Measurements from ENCODE around the gene ZNF668.

Gene ZNF668

GRCh38 chr16:31073970-31074813, at the start of gene ZNF668, which contains the start of gene ZNF646:
TSS of gene ZNF668 (minus strand) at chr16:31074240. CDS start at chr16:31064459, 9,781 bp downstream.
TSS of gene ZNF646 (plus strand) at chr16:31074422. CDS start at chr16:31076325, 1,903 bp downstream.
- peak; percentile 95 for FAIRE-seq

GRCh38 chr16:31120129-31120528, 46.1 kb upstream of the ZNF668 start:
- FAIRE-seq: no peak

- FAIRE-seq: no peak
These were observed 44.4 kb upstream of the ZNF668 start for GRCh38 chr16:31118223-31119155.

DNA sequence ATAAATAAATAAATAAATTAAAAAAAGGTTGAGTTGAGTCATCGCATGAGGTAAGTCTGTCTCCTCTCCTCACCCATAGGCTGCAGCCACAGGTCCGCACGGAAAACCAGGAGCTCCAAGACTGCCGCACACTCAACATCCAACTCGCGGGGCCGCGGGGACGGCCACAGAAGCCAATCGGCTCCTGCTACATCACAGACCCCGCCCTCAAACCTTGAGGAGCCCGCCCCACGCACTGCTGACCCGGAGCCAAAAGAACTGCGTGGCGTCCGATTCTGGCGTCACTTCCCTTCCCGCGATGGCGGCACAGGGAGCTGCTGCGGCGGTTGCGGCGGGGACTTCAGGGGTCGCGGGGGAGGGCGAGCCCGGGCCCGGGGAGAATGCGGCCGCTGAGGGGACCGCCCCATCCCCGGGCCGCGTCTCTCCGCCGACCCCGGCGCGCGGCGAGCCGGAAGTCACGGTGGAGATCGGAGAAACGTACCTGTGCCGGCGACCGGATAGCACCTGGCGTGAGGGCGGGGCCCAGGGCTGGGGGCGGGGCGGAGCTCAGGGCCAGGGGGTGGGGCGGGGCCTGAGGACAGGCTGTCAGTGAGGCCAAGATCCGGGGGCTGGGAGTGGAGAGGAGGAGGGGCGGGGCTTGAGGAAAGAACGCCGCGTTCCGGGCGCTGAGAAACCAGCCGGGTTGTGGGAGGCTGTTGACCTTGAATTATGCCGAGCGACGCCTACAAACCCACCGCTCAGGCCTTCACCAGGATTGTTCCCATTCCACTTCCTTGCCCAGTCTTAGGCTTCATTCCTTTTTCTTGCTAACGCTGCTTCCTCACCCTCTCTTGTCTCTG, 43.6 kb upstream of the ZNF668 start, which contains the start of gene KAT8:
Gene KAT8 (plus strand): TSS at position 281 of the 839 bp plus-strand sequence. CDS start 18 bp downstream, at position 299.
- FAIRE-seq: peak; percentile 86

DNA sequence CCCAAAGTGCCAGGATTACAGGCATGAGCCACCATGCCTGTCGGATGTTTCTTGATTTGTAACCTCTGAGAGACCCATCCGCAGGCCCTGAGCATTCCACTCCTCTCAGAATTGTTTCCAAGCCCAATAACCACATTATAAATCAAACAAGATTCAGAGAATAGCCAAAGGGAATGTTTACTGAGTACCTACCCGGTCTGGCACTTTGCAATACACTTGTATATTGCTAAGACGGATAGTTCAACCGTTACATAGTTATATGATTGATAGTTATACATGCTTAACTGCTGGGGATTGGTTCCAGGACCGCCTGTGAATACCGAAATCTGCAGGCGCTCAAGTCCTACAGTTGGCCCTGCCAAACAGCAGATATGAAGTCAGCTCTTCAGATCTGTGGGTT, 40.4 kb upstream of the ZNF668 start:
- no peak for FAIRE-seq

DNA sequence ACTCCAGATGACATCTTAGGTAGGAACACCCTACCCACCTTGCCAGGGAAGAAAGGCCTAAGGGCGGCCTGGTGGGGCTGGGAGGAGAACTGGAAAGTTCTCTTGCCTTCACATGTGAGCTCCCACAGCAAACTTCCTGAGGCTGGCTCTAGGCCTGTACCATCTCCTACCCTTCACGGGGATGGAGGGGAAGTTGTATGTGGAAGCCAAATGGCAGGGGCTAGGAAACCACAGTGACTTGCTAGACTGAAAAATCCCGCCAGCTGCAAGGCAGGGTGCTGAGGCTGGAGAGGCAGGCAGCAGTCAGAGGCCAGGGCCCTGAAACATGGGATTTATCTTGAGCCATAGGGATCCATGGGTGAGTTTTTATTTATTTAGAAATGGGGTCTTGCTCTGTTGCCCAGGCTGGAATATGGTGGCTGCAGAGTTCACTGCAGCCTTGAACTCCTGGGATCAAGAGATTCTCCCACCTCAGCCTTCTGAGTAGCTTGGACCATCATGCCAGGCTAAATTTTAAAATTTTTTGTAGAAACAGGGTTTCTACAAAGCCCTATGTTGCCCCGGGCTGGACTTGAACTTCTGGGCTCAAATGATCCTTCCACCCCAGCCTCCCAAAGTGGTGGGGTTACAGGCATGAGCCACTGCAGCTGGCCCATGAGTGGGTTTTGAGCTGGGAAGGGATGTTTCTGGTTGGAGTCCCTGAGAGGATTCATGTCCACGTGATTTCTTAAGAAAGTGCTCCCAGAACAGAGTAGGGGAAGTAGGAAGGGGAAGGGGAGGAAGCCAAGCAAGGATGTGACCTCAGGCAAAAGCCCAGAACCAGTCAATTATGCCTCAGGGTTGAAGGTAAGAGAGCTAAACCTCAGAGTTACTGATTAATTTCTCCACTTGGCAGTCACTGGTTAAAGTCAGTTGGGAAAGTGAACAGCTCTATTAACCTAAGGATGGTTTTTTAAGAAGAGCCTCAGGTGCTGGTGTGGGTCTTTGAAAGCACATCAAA, 39.4 kb upstream of the ZNF668 start:
- no peak for FAIRE-seq

DNA sequence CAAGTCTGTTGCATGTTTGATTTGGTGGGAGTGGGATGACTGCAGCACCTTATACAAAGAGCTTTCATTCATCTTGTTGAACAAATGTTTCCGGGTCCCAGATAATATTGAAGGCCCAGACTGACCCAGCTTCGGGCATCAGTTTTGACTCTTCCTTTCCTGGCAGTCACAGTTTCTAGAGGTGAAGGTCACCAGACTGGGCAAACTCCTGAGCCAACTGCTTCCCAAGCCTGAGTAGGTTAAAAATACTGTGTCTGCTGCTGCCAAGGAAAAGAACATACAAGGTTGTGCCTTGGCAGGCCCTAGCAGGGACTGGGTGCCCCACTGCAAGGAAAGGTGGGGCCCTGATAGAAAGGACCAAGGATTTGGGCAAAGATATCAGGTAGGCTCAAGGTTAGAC, 38.7 kb upstream of the ZNF668 start:
- FAIRE-seq: no peak

- no peak for FAIRE-seq
These were observed 37.9 kb upstream of the ZNF668 start for GRCh38 chr16:31111881-31112466.

GRCh38 chr16:31110106-31111034, 36.3 kb upstream of the ZNF668 start:
- no peak for FAIRE-seq

DNA sequence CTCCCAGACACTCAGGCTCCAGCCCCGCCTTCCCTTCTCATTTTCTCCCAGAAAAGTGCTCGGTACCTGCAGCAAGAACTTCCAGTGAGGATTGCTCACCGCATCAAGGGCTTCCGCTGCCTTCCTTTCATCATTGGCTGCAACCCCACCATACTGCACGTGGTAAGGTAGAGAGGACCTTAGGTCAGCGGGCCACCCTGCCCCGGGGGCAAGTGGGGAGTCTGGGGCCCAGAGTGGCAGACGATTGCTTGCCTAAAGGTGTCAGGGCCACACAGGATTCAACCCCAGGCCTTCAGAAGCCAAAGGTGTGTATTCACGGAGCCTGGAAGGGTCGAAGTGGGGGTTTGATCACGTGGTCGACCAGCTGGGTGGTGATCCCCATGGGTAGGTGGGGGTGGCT, 35.6 kb upstream of the ZNF668 start:
- FAIRE-seq: no peak

DNA sequence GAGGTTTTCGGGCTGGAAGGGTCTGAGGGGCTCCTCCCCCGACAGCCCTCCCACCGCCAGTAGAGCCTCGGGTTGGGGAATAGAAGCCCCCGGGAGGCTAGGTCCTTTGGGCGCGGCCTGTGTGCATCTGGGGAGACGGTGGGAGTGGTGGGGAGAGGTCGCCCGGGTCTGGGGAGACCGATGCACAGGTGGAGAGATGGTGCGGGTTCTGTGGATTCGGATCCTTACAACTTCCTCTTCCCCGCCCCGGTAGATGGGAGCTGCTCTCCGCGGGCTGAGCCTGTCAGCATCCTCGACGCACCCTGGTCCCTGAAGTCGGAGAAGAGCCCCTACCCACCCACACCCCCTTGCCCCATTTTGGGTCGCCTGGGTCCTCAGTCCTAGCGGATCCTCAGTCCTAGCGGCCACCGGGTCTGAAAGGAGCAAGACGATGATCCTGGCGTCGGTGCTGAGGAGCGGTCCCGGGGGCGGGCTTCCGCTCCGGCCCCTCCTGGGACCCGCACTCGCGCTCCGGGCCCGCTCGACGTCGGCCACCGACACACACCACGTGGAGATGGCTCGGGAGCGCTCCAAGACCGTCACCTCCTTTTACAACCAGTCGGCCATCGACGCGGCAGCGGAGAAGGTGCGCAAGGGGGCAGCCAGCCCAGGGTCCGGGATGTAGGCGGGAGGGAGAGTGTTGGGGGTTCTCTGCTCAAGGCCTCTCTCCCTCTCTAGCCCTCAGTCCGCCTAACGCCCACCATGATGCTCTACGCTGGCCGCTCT, 34.9 kb upstream of the ZNF668 start:
- FAIRE-seq: no peak

- no peak for FAIRE-seq
These were observed 34.2 kb upstream of the ZNF668 start, which contains the start of gene BCKDK for GRCh38 chr16:31108035-31108793. TSS of gene BCKDK (plus strand) at chr16:31108386. CDS start at chr16:31109224, 838 bp downstream.

GRCh38 chr16:31107465-31107867, 33.4 kb upstream of the ZNF668 start:
- FAIRE-seq: no peak

GRCh38 chr16:31106509-31107464, 32.7 kb upstream of the ZNF668 start:
- FAIRE-seq: no peak

GRCh38 chr16:31105677-31106213, 31.7 kb upstream of the ZNF668 start:
- FAIRE-seq: no peak
